ENCODE data around the gene DCUN1D4.

DNA sequence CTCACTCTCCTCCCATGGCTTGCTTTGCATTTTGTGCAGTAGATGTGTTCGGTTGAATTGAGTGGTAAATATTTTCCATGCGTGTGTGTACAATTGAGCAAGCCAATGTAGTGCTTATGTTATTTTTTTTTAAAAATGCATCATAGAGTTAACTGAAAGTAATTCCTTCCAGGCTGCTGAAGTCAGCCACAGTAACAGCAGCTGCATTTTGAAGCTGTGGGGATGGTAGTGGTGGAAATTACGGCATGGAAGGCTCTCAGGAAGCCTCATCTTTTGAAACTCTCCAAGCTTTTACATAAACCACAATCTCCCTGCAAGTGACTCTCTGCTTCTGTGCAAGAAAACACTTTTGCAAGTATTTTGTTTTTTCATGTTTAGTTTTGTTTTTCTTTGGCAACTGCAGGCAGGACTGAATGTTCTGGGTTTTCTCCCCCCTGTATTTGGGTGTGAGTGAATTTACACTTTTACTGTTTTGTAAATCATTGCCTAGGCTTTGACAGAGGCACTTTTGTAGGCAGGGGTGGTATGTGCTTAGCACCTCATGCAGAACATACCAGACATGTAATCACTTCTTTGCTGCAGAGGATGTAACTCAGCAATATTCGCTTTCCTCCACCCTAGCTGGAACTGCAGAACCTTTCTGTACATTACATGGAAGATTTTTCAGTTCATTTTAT lies 121.0 kb downstream of the DCUN1D4 start:
- TF ChIP-seq TCF4 (CRISPR knock-in tag; IDR thresholded peaks at IDR 0.05; ENCODE audit: borderline replicate concordance) (no peak), SNAI2 (CRISPR knock-in tag; IDR thresholded peaks at IDR 0.05) (no peak), ZNF8 (CRISPR knock-in tag; IDR thresholded peaks at IDR 0.05) (no peak), RARB (CRISPR knock-in tag; IDR thresholded peaks at IDR 0.05) (no peak), ISL1 (CRISPR knock-in tag; IDR thresholded peaks at IDR 0.05) (no peak), OSR1 (CRISPR knock-in tag; IDR thresholded peaks at IDR 0.05) (no peak), ARNTL (CRISPR knock-in tag; IDR thresholded peaks at IDR 0.05; ENCODE audit: borderline replicate concordance, low read depth) (no peak)
- TF ChIP-seq, protein P1, sequence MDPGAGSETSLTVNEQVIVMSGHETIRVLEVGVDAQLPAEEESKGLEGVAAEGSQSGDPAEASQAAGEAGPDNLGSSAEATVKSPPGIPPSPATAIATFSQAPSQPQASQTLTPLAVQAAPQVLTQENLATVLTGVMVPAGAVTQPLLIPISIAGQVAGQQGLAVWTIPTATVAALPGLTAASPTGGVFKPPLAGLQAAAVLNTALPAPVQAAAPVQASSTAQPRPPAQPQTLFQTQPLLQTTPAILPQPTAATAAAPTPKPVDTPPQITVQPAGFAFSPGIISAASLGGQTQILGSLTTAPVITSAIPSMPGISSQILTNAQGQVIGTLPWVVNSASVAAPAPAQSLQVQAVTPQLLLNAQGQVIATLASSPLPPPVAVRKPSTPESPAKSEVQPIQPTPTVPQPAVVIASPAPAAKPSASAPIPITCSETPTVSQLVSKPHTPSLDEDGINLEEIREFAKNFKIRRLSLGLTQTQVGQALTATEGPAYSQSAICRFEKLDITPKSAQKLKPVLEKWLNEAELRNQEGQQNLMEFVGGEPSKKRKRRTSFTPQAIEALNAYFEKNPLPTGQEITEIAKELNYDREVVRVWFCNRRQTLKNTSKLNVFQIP (CRISPR knock-in tag; IDR thresholded peaks at IDR 0.05; ENCODE audit: borderline replicate concordance, low read depth): no peak
- TF ChIP-seq, protein P2, sequence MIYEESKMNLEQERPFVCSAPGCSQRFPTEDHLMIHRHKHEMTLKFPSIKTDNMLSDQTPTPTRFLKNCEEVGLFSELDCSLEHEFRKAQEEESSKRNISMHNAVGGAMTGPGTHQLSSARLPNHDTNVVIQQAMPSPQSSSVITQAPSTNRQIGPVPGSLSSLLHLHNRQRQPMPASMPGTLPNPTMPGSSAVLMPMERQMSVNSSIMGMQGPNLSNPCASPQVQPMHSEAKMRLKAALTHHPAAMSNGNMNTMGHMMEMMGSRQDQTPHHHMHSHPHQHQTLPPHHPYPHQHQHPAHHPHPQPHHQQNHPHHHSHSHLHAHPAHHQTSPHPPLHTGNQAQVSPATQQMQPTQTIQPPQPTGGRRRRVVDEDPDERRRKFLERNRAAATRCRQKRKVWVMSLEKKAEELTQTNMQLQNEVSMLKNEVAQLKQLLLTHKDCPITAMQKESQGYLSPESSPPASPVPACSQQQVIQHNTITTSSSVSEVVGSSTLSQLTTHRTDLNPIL (CRISPR knock-in tag; IDR thresholded peaks at IDR 0.05; ENCODE audit: low read depth): no peak
- TF ChIP-seq, protein P3, sequence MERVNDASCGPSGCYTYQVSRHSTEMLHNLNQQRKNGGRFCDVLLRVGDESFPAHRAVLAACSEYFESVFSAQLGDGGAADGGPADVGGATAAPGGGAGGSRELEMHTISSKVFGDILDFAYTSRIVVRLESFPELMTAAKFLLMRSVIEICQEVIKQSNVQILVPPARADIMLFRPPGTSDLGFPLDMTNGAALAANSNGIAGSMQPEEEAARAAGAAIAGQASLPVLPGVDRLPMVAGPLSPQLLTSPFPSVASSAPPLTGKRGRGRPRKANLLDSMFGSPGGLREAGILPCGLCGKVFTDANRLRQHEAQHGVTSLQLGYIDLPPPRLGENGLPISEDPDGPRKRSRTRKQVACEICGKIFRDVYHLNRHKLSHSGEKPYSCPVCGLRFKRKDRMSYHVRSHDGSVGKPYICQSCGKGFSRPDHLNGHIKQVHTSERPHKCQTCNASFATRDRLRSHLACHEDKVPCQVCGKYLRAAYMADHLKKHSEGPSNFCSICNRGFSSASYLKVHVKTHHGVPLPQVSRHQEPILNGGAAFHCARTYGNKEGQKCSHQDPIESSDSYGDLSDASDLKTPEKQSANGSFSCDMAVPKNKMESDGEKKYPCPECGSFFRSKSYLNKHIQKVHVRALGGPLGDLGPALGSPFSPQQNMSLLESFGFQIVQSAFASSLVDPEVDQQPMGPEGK (CRISPR knock-in tag; IDR thresholded peaks at IDR 0.05; ENCODE audit: borderline replicate concordance): no peak
